Measurements from ENCODE around the gene ABTB2.
"Not testable (repeated sequence)": the region's sequence is repeated elsewhere in the genome, so short reads cannot be mapped to it uniquely, and the experiment has no call there.

ABTB2 gene

GRCh38 chr11:34232807-34233206, 125.0 kb downstream of the ABTB2 start:
- DNase-seq (ENCODE audit: low read depth, low spot score): no peak
- no peak overlapping the region for H3K4me3 ChIP-seq (ENCODE audit: low read length)

GRCh38 chr11:34226210-34226609, 131.6 kb downstream of the ABTB2 start:
- DNase-seq (ENCODE audit: low read depth, low spot score): no peak
- no peak overlapping the region for H3K4me3 ChIP-seq (ENCODE audit: low read length)

- no peak for DNase-seq (ENCODE audit: low read depth, low spot score)
These were observed 132.7 kb downstream of the ABTB2 start for GRCh38 chr11:34225091-34225490.

GRCh38 chr11:34224434-34224966, 133.3 kb downstream of the ABTB2 start:
- H3K4me3 ChIP-seq (ENCODE audit: low read length): no peak overlapping the region
- DNase-seq (ENCODE audit: low read depth, low spot score): no peak

More at GRCh38 chr11:34225091-34225490, 132.7 kb downstream of the ABTB2 start:
- H3K4me3 ChIP-seq (ENCODE audit: low read length): no peak overlapping the region

- no peak overlapping the region for H3K4me3 ChIP-seq (ENCODE audit: low read length)
- no peak for DNase-seq (ENCODE audit: low read depth, low spot score)
These were observed 133.9 kb downstream of the ABTB2 start for GRCh38 chr11:34223907-34224306.

GRCh38 chr11:34223021-34223813, 134.6 kb downstream of the ABTB2 start:
- no peak overlapping the region for H3K4me3 ChIP-seq (ENCODE audit: low read length)
- no peak for DNase-seq (ENCODE audit: low read depth, low spot score)

GRCh38 chr11:34222030-34222429, 135.8 kb downstream of the ABTB2 start:
- no peak overlapping the region for H3K4me3 ChIP-seq (ENCODE audit: low read length)
- DNase-seq (ENCODE audit: low read depth, low spot score): no peak

GRCh38 chr11:34219941-34220370, 137.9 kb downstream of the ABTB2 start:
- DNase-seq (ENCODE audit: low read depth, low spot score): no peak
- H3K4me3 ChIP-seq (ENCODE audit: low read length): no peak overlapping the region

GRCh38 chr11:34219279-34219678, 138.5 kb downstream of the ABTB2 start:
- no peak overlapping the region for H3K4me3 ChIP-seq (ENCODE audit: low read length)
- no peak for DNase-seq (ENCODE audit: low read depth, low spot score)

- DNase-seq (ENCODE audit: low read depth, low spot score); H3K4me3 ChIP-seq (ENCODE audit: low read length): not testable (repeated sequence)
These were observed 139.1 kb downstream of the ABTB2 start for GRCh38 chr11:34218756-34219155.

GRCh38 chr11:34218067-34218466, 139.7 kb downstream of the ABTB2 start:
- no peak overlapping the region for H3K4me3 ChIP-seq (ENCODE audit: low read length)
- DNase-seq (ENCODE audit: low read depth, low spot score): no peak

GRCh38 chr11:34216706-34217105, 141.1 kb downstream of the ABTB2 start:
- H3K4me3 ChIP-seq (ENCODE audit: low read length): no peak overlapping the region
- DNase-seq (ENCODE audit: low read depth, low spot score): no peak

GRCh38 chr11:34215806-34216453, 141.9 kb downstream of the ABTB2 start:
- H3K4me3 ChIP-seq (ENCODE audit: low read length): no peak overlapping the region
- no peak for DNase-seq (ENCODE audit: low read depth, low spot score)

- DNase-seq (ENCODE audit: low read depth, low spot score): no peak
- H3K4me3 ChIP-seq (ENCODE audit: low read length): no peak overlapping the region
These were observed 142.6 kb downstream of the ABTB2 start for GRCh38 chr11:34214961-34215805.

- H3K4me3 ChIP-seq (ENCODE audit: low read length): no peak overlapping the region
- no peak for DNase-seq (ENCODE audit: low read depth, low spot score)
These were observed 144.4 kb downstream of the ABTB2 start for GRCh38 chr11:34213366-34213765.

- H3K4me3 ChIP-seq (ENCODE audit: low read length): no peak overlapping the region
- no peak for DNase-seq (ENCODE audit: low read depth, low spot score)
These were observed 145.2 kb downstream of the ABTB2 start for GRCh38 chr11:34212566-34212965.

GRCh38 chr11:34209809-34210208, 148.0 kb downstream of the ABTB2 start:
- H3K4me3 ChIP-seq (ENCODE audit: low read length): no peak overlapping the region
- no peak for DNase-seq (ENCODE audit: low read depth, low spot score)

GRCh38 chr11:34208266-34209135, 149.3 kb downstream of the ABTB2 start:
- no peak overlapping the region for H3K4me3 ChIP-seq (ENCODE audit: low read length)
- no peak for DNase-seq (ENCODE audit: low read depth, low spot score)

Data from Jurkat, Clone E6-1 (cell line).